T-helper 2 cell (primary cell): ENCODE data around the gene CLDN17.

Experiments used
- DNase-seq, 5 experiments: peaks; one replicate each; pipeline versions ENCODE4 v3.0.0 to v3.0.0-alpha.2; 2012 to 2022

CLDN17 gene

GRCh38 chr21:30117631-30118030 lies 49.0 kb downstream of the CLDN17 start:
- no peak for DNase-seq

GRCh38 chr21:30116479-30116878 lies 50.1 kb downstream of the CLDN17 start:
- no peak for DNase-seq
